ENCODE measurements around the gene CAVIN1.

CAVIN1 gene

GRCh38 chr17:42411361-42411760 is 11.7 kb downstream of the CAVIN1 start:
- no peak overlapping the region for H2AFZ ChIP-seq (ENCODE audit: low read length)
- no peak overlapping the region for H3K27ac ChIP-seq (ENCODE audit: low read length)
- no peak for DNase-seq
- H3K79me2 ChIP-seq (ENCODE audit: low read length) = no peaks in the 10 kb centered on the region
- H3K4me1 ChIP-seq (ENCODE audit: low read length) = peaks cover 15% of the 10 kb centered on the region
- H4K20me1 ChIP-seq (ENCODE audit: insufficient read depth, low read length) = no peaks in the 10 kb centered on the region
- no peaks in the 10 kb centered on the region for H3K9me3 ChIP-seq (replicated peaks; ENCODE audit: insufficient read depth, low read length)
- no peak overlapping the region for H3K4me3 ChIP-seq (ENCODE audit: low read length)
- no peak overlapping the region for H3K9ac ChIP-seq (ENCODE audit: low read length)
- no peaks in the 10 kb centered on the region for H3F3A ChIP-seq (ENCODE audit: insufficient read depth, low read length)
- no peaks in the 10 kb centered on the region for H3K27me3 ChIP-seq (replicated peaks; ENCODE audit: insufficient read depth, low read length)
- TF ChIP-seq EZH2 (optimal IDR thresholded peaks at IDR 0.05; ENCODE audit: low read depth, low read length) = no peak
- no peak for TF ChIP-seq EZH2phosphoT487 (IDR thresholded peaks at IDR 0.05; ENCODE audit: low read length)
- TF ChIP-seq CTCF (IDR thresholded peaks at IDR 0.05; ENCODE audit: low read length) = no peak
- no peak overlapping the region for H3K4me2 ChIP-seq (ENCODE audit: low read depth, low read length)
- H3K9me2 ChIP-seq (replicated peaks; ENCODE audit: insufficient read depth, low read length) = no peaks in the 10 kb centered on the region
- H3K36me3 ChIP-seq (replicated peaks; ENCODE audit: insufficient read depth, low read length) = no peaks in the 10 kb centered on the region

- H3K9me2 ChIP-seq (replicated peaks; ENCODE audit: insufficient read depth, low read length) = no peaks in the 10 kb centered on the region
- no peak overlapping the region for H2AFZ ChIP-seq (ENCODE audit: low read length)
- no peaks in the 10 kb centered on the region for H3K27me3 ChIP-seq (replicated peaks; ENCODE audit: insufficient read depth, low read length)
- H4K20me1 ChIP-seq (ENCODE audit: insufficient read depth, low read length) = no peaks in the 10 kb centered on the region
- no peak overlapping the region for H3K9ac ChIP-seq (ENCODE audit: low read length)
- no peaks in the 10 kb centered on the region for H3K9me3 ChIP-seq (replicated peaks; ENCODE audit: insufficient read depth, low read length)
- no peak overlapping the region for H3K27ac ChIP-seq (ENCODE audit: low read length)
- no peaks in the 10 kb centered on the region for H3K79me2 ChIP-seq (ENCODE audit: low read length)
- peaks cover 11% of the 10 kb centered on the region for H3K4me1 ChIP-seq (ENCODE audit: low read length)
- no peak for TF ChIP-seq EZH2 (optimal IDR thresholded peaks at IDR 0.05; ENCODE audit: low read depth, low read length)
- no peak for TF ChIP-seq EZH2phosphoT487 (IDR thresholded peaks at IDR 0.05; ENCODE audit: low read length)
- no peak for TF ChIP-seq CTCF (IDR thresholded peaks at IDR 0.05; ENCODE audit: low read length)
- no peak overlapping the region for H3K4me2 ChIP-seq (ENCODE audit: low read depth, low read length)
- H3K4me3 ChIP-seq (ENCODE audit: low read length) = no peak overlapping the region
- H3F3A ChIP-seq (ENCODE audit: insufficient read depth, low read length) = no peaks in the 10 kb centered on the region
- H3K36me3 ChIP-seq (replicated peaks; ENCODE audit: insufficient read depth, low read length) = no peaks in the 10 kb centered on the region
- DNase-seq = no peak
Measured at GRCh38 chr17:42410319-42410685, 12.8 kb downstream of the CAVIN1 start.

- no peak overlapping the region for H3K9ac ChIP-seq (ENCODE audit: low read length)
- no peaks in the 10 kb centered on the region for H3K27me3 ChIP-seq (replicated peaks; ENCODE audit: insufficient read depth, low read length)
- H2AFZ ChIP-seq (ENCODE audit: low read length) = no peak overlapping the region
- TF ChIP-seq EZH2phosphoT487 (IDR thresholded peaks at IDR 0.05; ENCODE audit: low read length) = no peak
- no peak for TF ChIP-seq EZH2 (optimal IDR thresholded peaks at IDR 0.05; ENCODE audit: low read depth, low read length)
- TF ChIP-seq CTCF (IDR thresholded peaks at IDR 0.05; ENCODE audit: low read length) = no peak
- H3K9me2 ChIP-seq (replicated peaks; ENCODE audit: insufficient read depth, low read length) = no peaks in the 10 kb centered on the region
- H3K4me1 ChIP-seq (ENCODE audit: low read length) = peaks cover 6% of the 10 kb centered on the region
- H3K79me2 ChIP-seq (ENCODE audit: low read length) = no peaks in the 10 kb centered on the region
- DNase-seq = no peak
- no peak overlapping the region for H3K4me3 ChIP-seq (ENCODE audit: low read length)
- H3K27ac ChIP-seq (ENCODE audit: low read length) = no peak overlapping the region
- no peaks in the 10 kb centered on the region for H3F3A ChIP-seq (ENCODE audit: insufficient read depth, low read length)
- H3K9me3 ChIP-seq (replicated peaks; ENCODE audit: insufficient read depth, low read length) = no peaks in the 10 kb centered on the region
- no peak overlapping the region for H3K4me2 ChIP-seq (ENCODE audit: low read depth, low read length)
- H3K36me3 ChIP-seq (replicated peaks; ENCODE audit: insufficient read depth, low read length) = no peaks in the 10 kb centered on the region
- H4K20me1 ChIP-seq (ENCODE audit: insufficient read depth, low read length) = no peaks in the 10 kb centered on the region
Measured at GRCh38 chr17:42409523-42410318, 13.3 kb downstream of the CAVIN1 start.
